NCI-H345 treated with DMSO at 0.1 percent for 48 hours (cell line): ENCODE results near the gene IL19.
"Not testable (repeated sequence)": the region's sequence is repeated elsewhere in the genome, so short reads cannot be mapped to it uniquely, and the experiment has no call there.

ENCODE experiments used
- DNase-seq: peaks from one replicate; lab custom pipeline; 2025; ENCODE audit not compliant: unreplicated experiment; lab: John Stamatoyannopoulos, UW

IL19 gene

DNA sequence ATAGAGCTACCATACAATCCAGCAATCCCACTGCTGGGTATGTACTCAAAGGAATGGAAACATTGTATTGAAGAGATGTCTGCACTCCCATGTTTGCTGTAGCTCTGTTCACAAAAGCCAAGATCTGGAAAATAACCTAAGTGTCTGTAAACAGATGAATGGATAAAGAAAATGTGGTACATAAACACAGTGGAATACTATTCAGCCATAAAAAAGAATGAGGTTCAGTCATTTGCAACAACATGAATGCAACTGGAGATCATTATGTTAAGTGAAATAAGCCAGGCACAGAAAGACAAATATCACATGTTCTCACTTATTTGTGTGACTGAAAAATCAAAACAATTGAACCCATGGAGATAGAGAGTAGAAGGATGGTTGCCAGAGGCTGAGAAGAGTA is 83.1 kb downstream of the IL19 start:
- not testable (repeated sequence) for DNase-seq

DNA sequence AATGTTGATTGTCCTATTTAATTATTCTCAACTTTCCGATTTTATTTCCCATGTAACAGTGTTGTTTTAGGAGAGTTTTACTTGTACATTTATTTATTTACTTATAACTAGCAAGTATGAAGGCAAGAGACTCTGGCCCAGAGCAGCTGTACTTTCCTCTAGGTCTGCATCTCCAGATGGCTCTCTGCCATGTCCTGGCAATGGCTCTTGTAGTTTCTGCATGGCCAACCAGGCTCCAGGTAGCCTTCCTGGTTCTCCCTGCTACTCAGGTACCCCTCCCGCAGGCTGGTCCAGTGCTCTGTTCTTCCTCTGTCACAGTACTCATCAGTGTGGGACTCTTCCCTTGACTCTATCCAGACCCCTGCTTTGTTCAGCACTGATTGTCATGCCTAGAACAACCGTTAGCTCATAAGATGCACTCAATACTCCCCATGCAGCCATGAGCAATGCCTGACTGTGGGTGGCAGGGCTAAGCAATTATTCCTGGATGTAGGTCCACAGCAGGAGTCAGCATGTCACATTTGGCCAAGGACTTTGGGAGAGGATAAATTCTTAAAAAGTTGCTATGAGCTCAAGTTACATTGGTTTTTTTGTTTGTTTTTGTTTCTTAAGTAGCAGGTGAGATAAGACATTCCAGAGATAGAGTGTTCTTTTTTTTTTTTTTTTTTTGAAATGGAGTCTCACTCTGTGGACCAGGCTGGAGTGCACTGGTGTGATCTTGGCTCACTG is 84.0 kb downstream of the IL19 start:
- DNase-seq: no peak

DNA sequence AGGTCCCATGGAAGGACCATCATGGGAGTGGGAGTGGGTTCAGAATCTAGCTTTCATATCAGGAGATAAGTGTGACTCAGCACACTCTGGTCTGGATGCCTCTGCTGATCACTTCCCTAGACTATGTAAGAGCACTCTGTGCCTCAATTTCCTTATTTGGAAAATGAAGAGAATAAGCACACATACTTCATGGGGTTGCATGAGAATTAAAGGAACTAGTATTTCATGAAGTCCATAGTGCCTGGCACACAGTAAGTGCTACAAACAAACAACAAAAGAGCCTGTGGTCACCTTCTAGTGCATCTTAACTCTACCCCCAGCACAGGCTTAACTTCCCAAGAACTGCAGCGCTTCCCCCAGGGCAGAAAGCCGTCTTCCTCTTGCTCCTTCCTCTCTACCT is 85.3 kb downstream of the IL19 start:
- DNase-seq: no peak

DNA sequence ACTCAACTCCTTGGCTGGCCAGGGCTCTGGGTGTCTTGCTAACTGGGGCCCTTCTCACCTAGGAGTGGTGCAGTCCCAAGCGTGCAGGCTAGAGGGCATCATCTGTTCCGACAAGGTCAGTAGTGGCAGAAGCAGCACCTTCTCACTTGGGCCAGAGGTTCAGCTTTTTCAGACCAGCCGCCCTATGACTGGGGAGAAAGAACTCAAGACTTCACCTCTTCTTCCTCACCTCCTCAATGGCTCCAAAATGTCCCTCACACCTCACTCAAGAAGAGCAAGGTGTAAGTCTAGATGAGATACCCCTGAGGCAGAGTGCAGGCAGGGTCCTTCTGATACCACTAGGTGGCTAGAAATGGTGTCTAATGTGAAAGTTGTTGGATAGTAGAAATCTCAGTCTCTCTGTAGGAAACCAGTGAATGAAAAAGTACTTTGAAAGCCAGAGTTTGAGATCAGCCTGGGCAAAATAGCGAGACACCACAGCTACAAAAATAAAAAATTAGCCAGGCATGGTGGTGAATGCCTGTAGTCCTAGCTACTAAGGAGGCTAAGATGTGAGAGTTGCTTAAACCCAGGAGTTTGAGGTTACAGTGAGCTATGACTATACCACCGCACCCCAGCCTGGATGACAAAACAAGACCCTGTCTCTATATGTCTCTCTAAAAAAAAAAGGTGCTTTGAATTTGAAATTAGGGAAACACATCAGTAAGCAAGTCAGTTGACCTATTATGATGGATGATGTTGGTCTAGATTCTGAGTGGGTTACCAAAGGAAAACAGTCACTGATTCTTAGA is 86.3 kb downstream of the IL19 start:
- no peak for DNase-seq

DNA sequence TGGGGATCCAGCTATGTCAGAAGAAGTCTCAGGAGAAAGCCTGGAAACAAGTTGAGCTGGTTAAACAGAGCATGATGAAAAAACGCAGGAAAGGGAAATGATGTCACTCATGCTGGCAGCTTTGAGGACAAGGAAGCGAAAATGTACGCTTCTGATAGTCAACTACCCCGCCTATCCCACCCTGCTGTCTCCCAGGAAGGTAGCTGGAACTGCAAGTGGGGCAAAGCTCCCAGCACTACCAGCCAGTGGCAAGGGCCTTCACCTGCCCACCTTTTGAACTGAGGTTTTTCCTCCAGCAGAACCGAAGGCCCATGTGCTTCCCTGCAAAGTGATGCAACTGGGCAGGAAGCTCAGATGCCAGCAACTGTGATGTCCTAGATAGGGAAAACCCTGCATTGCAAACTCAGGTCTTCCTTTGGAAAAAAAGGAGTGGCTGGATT is 88.5 kb downstream of the IL19 start:
- no peak for DNase-seq

DNA sequence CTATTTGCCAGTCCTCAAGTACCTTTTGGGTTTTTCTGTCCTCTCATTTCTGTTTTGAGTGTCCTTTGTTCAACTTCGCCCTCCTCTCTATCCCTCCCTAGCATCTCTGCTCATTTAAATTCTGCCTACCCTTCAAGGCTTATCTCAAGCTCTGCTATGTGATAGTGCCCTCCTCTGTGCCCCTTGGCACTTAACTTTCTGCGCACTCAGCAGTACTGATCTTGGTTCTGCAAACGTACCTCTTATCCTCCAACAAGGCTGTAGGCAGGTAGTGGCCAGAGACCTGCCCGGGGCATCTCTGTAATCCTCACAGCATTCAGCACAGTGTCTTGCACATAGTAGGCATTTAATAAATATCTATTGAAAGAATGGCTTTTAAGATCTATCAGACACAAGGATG is 89.6 kb downstream of the IL19 start:
- no peak for DNase-seq

DNA sequence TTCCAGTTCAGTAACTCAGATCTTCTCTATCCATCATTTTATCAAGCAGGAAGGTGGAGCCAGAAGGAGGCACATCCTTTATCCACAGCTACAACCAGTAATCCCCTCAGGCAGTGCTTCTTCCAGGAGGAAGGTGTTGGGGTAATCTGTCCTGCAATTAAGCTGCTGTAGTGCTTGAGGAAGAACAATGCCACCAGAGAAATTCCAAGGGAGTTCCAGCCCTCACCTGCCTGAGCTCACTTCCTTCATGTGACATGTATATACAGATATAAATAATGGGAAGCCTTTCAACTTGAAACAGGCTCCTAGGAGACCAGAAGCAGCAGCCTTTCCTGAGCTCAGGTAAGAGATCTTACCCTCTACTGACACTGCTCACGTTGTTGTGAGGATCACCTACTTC is 92.7 kb downstream of the IL19 start:
- no peak for DNase-seq

DNA sequence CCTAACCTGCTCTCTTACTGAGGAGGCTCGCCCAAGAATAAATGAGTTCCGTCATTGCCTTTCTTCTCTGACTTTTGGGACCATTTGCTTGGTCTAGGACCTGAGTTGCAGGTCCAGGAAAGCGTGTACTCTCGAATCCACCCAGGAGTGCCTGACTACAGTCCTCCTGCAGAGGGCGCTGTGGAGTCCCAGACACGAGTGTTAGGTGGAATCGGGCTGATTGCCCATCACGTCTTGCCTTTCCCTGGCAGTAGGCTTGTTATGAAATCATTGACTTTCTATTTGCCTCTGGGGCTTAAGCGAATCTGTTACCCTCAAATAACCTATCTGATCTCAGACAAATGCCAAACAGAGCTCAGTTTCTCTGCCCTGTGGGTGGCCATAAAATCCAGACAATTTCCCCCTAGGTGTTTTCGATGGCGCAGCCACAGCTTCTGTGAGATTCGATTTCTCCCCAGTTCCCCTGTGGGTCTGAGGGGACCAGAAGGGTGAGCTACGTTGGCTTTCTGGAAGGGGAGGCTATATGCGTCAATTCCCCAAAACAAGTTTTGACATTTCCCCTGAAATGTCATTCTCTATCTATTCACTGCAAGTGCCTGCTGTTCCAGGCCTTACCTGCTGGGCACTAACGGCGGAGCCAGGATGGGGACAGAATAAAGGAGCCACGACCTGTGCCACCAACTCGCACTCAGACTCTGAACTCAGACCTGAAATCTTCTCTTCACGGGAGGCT is 94.5 kb downstream of the IL19 start, which contains the start of gene IL20:
TSS of gene IL20 (plus strand) at position 685 of the 733 bp plus-strand sequence. CDS start 230 bp downstream, outside the sequence.
- no peak for DNase-seq

DNA sequence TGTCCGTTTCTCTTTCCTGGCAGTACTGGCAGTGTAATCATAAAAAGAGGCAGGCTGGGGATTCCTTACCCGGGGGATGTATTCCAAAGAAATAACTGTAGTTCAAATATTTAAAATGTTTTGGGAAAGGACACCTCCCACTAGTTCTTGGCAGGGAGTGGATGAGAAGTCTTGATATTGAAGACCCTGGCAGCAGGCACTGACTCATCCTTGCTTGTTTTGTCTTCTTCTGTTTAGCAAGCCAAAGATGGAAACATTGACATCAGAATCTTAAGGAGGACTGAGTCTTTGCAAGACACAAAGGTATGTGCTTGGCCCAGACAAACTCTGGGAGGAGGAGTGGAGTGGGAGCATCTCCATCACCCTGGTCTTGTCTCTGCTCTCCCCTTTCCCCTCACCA is 95.5 kb downstream of the IL19 start:
- no peak for DNase-seq

DNA sequence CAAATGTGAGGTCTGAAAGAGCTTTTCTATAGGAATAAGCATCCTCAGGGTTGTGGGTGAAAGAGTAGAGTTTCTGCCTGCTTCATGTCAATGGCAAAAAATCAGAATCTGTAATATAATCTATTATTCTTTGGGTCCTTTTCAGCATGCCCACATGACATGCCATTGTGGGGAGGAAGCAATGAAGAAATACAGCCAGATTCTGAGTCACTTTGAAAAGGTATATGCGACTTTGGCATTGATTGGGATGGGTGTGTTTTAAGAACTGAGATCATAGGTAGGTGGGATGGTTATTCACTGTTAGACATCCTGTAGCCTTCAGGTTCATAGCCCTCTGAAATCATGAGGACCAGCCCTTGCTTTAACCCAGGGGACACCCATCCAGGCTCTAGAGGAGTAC is 96.7 kb downstream of the IL19 start:
- no peak for DNase-seq

DNA sequence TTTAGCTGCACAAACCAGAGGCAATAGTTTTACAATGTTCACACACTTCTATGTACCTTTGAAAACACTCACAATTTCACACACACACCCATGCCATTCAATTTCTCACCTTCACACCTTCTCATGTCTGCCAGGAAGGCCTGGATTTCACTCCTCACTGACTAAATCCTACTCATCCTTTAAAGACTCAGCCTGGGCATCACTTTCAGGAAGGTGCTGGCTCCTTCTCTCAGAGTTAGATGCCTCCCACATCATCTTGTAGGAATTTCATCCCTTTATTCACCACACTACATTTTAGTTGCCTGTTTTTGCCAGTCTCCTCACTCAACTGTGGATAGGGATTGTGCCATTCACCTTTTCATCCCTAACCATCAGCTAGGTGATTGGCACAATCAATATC is 97.1 kb downstream of the IL19 start:
- DNase-seq: no peak

DNA sequence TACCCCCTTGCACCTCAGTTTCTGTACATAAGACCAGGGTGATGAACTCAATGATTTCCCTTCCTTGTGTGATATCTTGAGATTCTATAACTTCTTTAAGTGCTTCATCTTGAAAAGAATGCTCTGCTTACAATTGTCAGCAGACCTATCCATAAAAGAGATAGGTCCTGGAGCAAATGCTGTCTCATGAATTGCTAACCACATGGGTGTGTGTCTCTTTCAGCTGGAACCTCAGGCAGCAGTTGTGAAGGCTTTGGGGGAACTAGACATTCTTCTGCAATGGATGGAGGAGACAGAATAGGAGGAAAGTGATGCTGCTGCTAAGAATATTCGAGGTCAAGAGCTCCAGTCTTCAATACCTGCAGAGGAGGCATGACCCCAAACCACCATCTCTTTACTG is 97.7 kb downstream of the IL19 start:
- DNase-seq: no peak

DNA sequence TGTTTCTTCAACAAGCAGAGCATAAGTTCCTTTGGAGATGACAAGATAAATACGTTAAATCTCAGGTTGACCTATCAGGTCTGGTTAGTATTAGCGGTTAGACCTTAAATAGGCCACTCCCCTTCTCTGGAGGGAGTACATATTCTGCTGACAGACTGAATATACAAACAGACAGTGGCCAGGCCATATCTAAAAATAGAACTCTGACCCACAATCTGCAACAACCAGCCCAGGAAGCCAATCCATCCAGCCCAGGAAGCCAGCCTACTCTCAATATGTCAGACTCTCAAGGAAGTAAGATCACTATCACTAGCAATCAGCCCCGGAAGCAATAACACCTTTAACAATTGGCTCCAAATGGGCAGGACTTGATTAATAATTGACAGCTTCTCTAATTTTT is 101.6 kb downstream of the IL19 start:
- no peak for DNase-seq

DNA sequence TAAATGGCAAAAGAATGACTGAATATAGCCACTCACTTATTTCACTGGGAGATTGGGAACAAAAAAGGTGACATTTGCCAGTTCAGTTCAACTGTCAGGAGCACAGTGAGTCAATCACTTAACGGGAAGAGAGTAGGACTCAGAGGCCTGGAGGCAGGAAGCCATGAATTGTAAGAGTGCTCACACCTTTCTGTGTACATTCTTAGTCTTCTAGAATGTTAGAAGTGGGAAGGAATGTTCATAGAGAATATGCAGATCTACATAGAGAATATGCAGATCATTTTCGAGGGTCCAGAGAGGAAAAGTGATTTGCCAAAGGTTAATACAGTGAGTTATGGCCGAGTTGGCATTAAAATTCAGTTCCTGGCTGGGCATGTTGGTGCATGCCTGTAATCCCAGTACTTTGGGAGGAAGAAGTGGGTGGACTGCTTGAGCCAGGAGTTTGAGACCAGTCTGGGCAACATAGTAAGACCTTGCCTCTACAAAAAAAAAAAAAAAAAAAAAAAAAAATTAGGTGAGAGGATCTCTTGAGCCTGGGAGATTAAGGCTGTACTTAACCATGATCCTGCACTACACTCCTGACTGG is 103.1 kb downstream of the IL19 start:
- DNase-seq: no peak

DNA sequence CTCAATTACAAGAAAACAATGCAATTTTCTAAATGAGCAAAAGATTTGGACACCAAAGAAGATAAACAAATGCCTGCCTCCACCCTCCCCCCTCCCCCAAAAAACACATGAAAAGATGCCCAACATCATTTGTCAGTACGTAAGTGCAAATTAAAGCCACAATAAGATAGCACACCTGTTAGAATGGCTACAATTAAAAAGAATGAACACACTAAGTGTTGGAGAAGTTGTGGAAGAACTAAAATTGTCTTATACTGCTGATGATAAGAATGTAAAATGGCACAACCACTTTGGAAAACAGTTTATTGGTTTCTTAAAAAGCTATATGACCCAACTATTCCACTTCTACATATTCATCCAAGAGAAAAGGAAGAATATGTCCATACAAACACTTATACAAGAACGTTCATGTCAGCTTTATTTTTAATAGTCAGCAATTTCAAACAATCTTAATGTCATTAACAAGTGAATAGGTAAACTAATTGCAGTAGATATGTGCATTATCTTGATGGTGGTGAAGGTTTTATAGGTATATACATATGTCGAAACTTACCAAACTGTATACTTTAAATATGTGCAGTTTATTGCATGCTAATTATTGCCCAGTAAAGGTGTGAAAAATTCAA is 105.3 kb downstream of the IL19 start:
- no peak for DNase-seq

DNA sequence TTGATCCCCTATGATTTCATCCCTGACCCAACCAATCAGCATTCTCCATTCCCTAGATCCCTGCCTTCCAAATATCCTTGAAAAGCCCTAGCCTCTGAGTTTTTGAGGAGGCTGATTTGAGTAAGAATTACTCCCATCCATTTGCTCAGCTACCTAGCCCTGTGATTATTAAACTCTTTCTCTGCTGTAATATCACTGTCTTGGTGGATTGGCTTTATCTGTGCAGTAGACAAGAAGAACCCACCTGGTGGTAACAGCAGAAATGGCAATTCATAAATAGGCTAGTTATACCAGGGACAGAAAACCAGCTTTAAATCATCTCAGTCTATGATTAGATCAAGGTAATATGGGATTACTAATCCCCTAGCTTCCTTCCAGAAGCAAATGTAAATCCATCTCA is 107.9 kb downstream of the IL19 start:
- DNase-seq: no peak

DNA sequence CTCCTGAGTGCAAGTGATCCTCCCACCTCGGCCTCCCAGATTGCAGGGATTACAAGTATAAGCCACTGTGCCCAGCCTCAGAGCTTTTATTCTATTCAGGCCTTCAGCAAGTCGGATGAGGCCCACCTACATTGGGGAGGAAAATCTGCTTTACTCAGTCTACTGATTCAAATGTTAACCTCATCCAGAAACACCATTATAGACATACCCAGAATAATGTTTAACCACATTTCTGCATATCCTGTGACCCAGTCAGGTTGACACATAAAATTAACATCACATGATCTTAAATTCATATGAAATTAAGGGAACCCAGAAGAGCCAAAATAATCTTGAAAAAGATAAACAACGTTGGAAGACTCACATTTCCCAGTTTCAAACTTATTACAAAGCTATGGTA is 109.7 kb downstream of the IL19 start:
- DNase-seq: no peak

DNA sequence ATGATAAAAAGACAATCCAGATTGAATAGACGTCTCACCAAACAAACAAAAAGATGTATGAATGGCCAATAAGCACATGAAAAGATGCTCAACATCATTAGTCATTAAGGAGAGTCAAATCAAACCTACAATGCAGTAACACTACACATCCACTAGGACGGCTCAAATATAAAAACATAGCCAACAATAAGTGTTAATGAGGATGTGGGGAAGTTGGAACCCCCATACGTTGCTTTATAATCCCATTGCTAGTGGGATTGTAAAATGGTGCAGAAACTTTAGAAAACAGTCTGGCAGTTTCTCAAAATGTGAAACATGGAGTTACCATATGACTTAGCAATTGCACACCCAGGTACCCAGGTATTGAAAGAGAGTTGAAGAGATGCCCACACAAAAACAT is 112.0 kb downstream of the IL19 start:
- DNase-seq: no peak

DNA sequence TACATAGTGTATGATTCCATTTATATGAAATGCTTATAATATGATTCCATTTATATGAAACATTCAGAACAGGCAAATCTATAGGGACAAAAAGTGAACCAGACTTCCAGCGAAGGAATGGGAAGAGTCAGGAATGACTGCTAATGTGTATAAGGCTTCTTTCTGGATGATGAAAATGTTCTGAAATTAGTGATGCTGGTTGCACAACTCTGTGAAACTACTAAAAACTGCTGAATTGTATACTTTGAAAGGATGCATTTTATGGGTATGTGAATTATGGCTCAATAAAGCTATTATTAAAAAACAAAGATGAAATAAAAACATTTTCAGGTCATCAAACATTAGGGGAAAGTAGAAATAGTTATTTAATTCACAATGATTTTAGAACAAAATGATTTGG is 112.6 kb downstream of the IL19 start:
- no peak for DNase-seq

DNA sequence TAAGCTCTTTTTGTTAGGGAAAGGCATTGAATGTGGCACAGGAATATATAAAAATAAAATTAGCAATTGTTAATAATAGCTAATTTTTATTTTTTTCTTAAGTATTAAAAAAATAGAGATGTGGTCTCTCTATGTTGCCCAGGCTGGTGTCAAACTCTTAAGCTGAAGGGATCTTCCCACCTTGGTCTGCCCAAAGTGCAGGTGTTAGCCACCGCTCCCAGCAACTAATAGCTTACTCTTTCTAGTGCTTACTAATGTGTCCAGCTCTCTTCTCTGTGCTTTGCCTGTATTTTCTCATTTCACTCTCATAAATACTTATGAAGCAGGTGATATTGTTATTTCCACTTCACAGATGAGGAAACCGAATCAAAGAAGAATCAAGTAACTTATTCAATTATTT is 113.3 kb downstream of the IL19 start:
- no peak for DNase-seq
